Occipital lobe (tissue), 2 donors: ENCODE measurements around the gene MAEA. TPM values are rescaled to one million over a fixed set of nuclear protein-coding genes. Genes with fewer than 3 reads are reported as not detected.

Source experiments
- DNase-seq: peaks from one replicate; lab custom pipeline; 2025; lab: John Stamatoyannopoulos, UW
- total RNA-seq: library from RNA; depleted of rRNA; stranded (reverse); fragments of >200 nt; gene quantifications from one replicate; pipeline ENCODE4 v1.2.3, GENCODE V29; 2014

The MAEA gene
- total RNA-seq, 1 donor from 2014 or later: 27.9 TPM

- no peak for DNase-seq
Observed at GRCh38 chr4:1299301-1299860, 9.7 kb downstream of the MAEA start.

GRCh38 chr4:1300466-1301455 lies 11.1 kb downstream of the MAEA start:
- DNase-seq: peak; percentile 32

GRCh38 chr4:1302159-1302558 lies 12.5 kb downstream of the MAEA start:
- DNase-seq: no peak

- DNase-seq: no peak
Observed at GRCh38 chr4:1305261-1305711, 15.6 kb downstream of the MAEA start.

GRCh38 chr4:1305781-1306455 lies 16.2 kb downstream of the MAEA start:
- no peak for DNase-seq

- DNase-seq: no peak
Observed at GRCh38 chr4:1307951-1308735, 18.5 kb downstream of the MAEA start.

GRCh38 chr4:1309261-1310010 lies 19.7 kb downstream of the MAEA start:
- DNase-seq: peak; percentile 84

- DNase-seq: no peak
Observed at GRCh38 chr4:1310031-1310795, 20.5 kb downstream of the MAEA start.

GRCh38 chr4:1310796-1311631 lies 21.3 kb downstream of the MAEA start:
- no peak for DNase-seq

- DNase-seq: no peak
Observed at GRCh38 chr4:1312821-1313640, 23.3 kb downstream of the MAEA start.

- DNase-seq: no peak
Observed at GRCh38 chr4:1315306-1315705, 25.6 kb downstream of the MAEA start.

GRCh38 chr4:1315836-1316536 lies 26.3 kb downstream of the MAEA start:
- DNase-seq: no peak

GRCh38 chr4:1316537-1317168 lies 27.0 kb downstream of the MAEA start:
- DNase-seq: no peak

- DNase-seq: no peak
Observed at GRCh38 chr4:1317177-1318045, 27.7 kb downstream of the MAEA start.

GRCh38 chr4:1318046-1318375 lies 28.3 kb downstream of the MAEA start:
- no peak for DNase-seq
